ENCODE data around the gene COPG1.

- TF ChIP-seq CTCF (IDR thresholded peaks at IDR 0.05) (no peak), EP300 (IDR thresholded peaks at IDR 0.05) (no peak), POLR2AphosphoS5 (IDR thresholded peaks at IDR 0.05) (no peak), POLR2A (IDR thresholded peaks at IDR 0.05; ENCODE audit: low read depth) (no peak)
Measured at GRCh38 chr3:129248286-129248979, 973 bp upstream of the COPG1 start.
